Upper lobe of left lung (tissue), 4 donors: ENCODE data around the gene EEIG1.

ENCODE experiments used
- CTCF ChIP-seq, 6 experiments: fragments of 450-650 bp in 4 of 6; fragments of 200-600 bp in 2 of 6; sonication (generic) in 2 of 6; IDR thresholded peaks; one replicate each; pipeline ENCODE4 v1.5.1; 2016 to 2019; ENCODE audit warnings: antibody characterized with exemption in 6 of 6
- POLR2A ChIP-seq, 4 donors: fragments of 450-650 bp; IDR thresholded peaks; one replicate each; pipeline ENCODE4 v1.5.1; 2016 to 2017; ENCODE audit warnings: antibody characterized with exemption in 4 of 4, mild to moderate bottlenecking in 2 of 4

GRCh38 chr9:127991757-127992274, 11.0 kb upstream of the EEIG1 start:
- TF ChIP-seq CTCF (IDR thresholded peaks at IDR 0.05) (no peak), POLR2A (IDR thresholded peaks at IDR 0.05) (no peak)
